Measurements from ENCODE around the gene FTH1. TPM values are rescaled to one million over a fixed set of nuclear protein-coding genes. Genes with fewer than 3 reads are reported as not detected.
A peak's percentile ranks its signal among the peaks of the same experiment; 100 is the strongest.

The FTH1 gene
- total and polyA plus RNA-seq, 2 of the 13 experiments (the other 11 are each of a cell fraction or from before 2014, with no cell fraction given) = 607 to 760 TPM

DNA sequence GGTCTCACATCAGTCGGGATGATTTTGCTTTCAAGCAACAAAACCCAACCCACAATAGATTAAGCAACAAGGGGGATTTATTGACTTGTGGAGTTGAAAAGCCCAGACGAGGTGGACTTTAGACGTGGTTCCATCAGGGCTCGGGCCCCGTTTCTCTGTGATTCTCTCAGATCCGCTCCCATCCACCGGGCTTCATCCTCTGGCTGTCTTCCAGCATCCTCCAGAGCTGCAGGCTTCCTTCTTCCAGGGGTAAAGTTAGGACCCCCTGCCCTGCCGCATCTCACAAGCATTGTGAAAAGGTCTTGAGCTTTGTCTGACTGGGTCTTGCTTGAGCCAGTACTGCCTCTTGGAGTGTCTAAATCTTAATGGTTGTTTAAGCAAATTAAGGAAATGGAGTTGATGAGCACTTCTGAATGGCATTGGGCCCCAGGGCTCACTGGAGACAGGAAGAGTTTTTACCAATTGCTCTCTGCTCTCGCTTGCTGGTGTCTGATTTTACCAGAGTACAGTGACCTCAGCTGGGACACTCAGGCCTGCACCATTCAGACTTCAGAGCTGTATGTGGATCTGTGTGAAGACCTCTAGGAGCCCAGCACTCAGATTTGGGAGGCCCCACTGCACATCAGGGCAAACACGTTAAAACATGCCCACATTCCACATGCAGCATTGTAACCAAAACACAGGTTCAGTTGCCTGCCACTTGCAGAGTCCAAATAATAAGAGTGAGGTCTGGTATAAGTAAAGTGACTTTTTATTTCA, 13.5 kb upstream of the FTH1 start (continued):
- TF ChIP-seq HNF1A (IDR thresholded peaks at IDR 0.05; ENCODE audit: low read depth) (no peak), HNF1A (CRISPR knock-in tag; IDR thresholded peaks at IDR 0.05; ENCODE audit: borderline replicate concordance) (no peak; the same call in 1 of the 2 replicates), TAF15 (IDR thresholded peaks at IDR 0.05; ENCODE audit: low read depth, low read length, poor library complexity, severe bottlenecking) (no peak), STAT5B (CRISPR knock-in tag; IDR thresholded peaks at IDR 0.05) (no peak), KIAA2018 (CRISPR knock-in tag; IDR thresholded peaks at IDR 0.05; ENCODE audit: borderline replicate concordance) (no peak), MAF1 (CRISPR knock-in tag; IDR thresholded peaks at IDR 0.05; ENCODE audit: borderline replicate concordance) (no peak), ZNF740 (CRISPR knock-in tag; IDR thresholded peaks at IDR 0.05) (no peak), ZNF792 (CRISPR knock-in tag; IDR thresholded peaks at IDR 0.05) (no peak), ZNF430 (CRISPR knock-in tag; IDR thresholded peaks at IDR 0.05) (no peak), GATAD2A (CRISPR knock-in tag; IDR thresholded peaks at IDR 0.05) (peak; percentile 96), ZNF460 (CRISPR knock-in tag; IDR thresholded peaks at IDR 0.05; ENCODE audit: borderline replicate concordance) (no peak)
- TF ChIP-seq, protein P1, sequence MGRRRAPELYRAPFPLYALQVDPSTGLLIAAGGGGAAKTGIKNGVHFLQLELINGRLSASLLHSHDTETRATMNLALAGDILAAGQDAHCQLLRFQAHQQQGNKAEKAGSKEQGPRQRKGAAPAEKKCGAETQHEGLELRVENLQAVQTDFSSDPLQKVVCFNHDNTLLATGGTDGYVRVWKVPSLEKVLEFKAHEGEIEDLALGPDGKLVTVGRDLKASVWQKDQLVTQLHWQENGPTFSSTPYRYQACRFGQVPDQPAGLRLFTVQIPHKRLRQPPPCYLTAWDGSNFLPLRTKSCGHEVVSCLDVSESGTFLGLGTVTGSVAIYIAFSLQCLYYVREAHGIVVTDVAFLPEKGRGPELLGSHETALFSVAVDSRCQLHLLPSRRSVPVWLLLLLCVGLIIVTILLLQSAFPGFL (CRISPR knock-in tag; IDR thresholded peaks at IDR 0.05) = no peak

Measured in HepG2 (cell line).